HG03159 (cell line): ENCODE data around the gene CACNB3.
"Not testable (repeated sequence)": the region's sequence is repeated elsewhere in the genome, so short reads cannot be mapped to it uniquely, and the experiment has no call there.

ENCODE experiments used
- ATAC-seq: cut with Tn5 transposase; IDR thresholded peaks from one replicate; pipeline ENCODE4 v1.9.1; 2021; ENCODE audit warnings: mild to moderate bottlenecking, moderate library complexity; ENCODE audit not compliant: unreplicated experiment

Gene CACNB3

DNA sequence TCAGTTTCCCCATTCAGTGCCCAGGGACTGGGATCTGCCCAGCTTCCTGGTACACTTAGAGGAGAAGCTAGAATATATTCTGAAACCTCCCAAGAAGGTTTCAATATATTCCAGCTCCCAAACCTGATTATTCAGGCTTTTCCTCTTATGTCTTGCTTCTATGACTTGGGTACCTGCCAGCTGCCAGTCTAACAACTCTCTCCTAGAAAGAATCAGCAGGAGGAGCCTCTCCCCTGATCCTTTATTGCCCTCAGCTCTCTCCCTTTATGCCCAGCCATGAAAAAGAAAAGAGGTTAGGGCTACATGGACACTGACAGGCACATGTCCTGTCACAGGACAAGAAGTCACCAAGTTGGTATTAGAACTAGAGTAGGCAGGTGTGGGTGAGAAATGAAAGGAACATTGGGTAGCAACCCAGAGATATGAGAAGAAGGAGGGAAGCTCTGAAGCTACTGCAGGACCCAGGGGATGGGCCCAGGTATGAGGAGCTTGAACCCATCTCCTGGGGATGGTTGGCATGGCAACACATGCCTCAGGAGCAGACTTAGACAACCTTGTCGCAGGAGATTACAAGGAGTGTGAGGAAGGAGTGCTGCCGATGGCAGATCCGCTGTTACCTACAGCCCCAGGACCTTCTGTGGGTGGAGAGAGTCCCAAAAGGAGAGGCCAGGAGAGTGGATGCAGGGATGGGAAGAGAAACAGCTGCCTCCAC lies 2.0 kb upstream of the CACNB3 start:
- ATAC-seq, result no peak

DNA sequence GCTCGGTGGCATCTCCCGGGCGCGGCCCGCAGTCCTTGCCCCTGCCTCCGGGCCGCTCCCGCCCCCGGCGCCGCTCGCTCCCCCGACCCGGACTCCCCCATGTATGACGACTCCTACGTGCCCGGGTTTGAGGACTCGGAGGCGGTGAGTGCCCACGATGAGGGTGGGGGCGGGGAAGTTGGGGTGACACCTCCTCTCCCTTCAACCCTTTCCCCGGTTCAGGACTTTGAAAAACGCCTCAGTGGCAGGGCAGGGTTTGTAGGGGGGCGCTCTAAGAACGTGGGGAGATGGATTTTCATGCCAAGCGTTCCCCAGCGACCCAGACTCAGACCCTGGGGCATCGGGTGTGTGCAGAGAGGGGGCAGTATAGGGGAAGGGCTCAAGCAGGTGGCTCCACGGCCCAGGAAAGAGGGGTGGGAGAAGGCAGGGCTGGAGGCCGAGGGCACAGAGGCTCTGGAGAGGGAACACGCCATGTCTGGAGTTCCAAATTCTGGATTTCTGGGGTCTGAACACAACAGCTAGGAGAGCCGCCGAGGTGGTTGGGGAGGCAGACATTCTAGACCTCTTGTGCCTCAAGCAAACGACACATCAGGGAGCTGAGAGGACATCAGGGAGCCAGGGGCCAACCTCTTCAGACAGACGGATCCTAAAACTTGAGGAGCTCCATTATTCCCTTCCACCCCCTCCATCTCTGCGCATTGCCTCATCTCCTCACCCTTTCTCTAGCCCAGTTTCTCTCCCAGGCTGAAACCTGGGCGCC lies 715 bp downstream of the CACNB3 start:
- ATAC-seq, result no peak

DNA sequence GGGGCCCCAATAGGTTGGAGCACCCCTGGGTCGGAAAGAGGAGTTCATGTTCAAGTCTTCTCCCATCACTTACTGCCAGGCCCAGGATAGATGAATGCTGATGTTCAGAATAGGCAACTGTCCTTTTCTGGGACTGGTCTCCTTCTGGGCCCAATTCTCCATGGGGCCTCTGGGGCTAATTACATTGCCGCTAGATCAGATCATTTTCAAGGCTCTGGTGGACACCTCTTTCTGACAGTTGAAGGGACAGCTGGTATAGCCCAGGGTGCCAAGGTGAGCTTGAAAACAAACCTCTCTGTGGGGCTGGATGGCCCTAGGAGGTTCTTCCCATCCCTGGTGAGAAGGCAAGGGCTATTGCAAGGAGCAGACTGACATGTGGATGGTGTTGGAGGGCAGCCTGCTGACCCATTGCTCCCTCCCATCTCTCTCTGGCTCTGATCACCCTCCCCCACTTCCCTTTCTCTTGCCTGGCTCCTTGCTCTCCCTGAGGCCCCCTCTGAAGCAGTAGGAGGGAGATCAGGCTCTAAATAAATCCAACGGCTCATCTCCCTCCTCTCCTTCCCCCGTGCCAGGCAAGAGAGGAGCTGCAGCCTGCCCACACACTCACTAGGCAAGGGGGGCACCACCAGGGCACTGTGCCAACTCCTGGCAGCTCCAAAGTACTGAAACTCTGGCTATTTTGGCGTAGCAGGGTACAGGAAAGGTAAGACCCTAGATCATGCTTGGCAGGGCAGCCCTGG lies 1.9 kb downstream of the CACNB3 start:
- ATAC-seq, result no peak

DNA sequence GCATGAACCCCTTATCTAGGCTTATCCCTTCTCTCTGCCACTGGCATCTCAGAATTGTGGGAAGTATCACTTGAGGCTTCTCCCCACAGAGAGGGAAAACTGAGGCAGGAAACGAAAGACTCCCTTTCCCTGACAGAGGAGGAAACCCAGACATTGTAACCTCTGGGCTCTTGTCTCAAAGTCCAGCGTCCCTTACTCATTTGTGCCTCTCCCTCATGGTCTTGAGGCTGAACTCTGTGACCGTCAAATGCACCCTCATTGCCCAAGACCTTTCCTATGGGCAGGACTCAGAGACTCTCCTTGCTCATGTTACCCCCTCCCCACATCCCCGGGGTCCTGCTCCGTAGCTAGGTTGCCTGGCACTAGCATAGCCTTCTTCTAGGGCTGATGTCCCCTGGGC lies 3.8 kb downstream of the CACNB3 start:
- ATAC-seq, result no peak

DNA sequence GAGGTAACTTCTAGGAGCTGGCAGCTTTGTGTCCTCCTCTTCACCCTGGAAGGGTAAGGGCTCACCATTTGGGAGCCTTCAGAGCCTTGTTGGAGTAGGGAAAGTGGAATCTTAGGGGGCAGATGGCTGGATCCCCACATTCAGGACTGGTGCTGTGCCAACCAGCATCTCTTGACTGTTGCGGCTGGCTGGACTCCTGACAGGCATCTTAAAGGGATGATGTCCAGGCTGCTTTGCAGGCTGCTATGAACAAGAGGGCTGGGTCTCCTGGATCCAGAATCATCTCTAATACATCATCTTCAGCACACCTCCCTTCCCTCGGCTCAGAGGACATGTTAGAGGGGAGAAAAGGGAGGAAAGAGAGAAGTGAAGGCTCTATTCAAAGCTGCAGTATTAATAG lies 4.4 kb downstream of the CACNB3 start:
- ATAC-seq, result no peak

DNA sequence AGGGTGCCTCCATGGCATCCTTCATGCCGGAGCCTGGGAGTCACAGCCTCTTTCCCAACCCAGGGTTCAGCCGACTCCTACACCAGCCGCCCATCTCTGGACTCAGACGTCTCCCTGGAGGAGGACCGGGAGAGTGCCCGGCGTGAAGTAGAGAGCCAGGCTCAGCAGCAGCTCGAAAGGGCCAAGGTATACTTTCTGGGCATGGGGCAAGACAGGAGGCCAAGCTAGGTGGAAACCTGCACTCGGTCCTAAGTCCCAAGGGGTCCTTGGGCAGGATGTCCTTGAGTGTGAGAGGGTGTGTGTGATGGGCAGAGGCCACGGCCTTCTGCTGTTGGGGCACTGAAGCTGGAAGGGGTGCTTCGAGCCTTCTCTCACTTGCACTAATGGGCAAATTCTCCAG lies 5.0 kb downstream of the CACNB3 start:
- no peak for ATAC-seq

DNA sequence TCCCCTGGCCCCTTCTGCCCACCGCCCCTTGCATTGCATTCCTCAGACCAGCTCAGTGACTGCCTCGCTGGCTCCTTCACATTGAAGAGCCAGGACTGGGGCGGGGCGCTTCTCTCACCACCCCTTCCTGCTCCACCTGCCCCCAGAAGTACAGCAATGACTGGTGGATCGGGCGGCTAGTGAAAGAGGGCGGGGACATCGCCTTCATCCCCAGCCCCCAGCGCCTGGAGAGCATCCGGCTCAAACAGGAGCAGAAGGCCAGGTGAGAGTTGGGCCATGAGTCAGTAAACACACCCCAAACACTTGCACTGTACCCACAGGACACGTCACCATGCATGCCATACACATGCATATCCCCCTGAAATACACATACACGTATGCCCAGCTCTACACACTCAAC lies 5.8 kb downstream of the CACNB3 start:
- ATAC-seq, result no peak

DNA sequence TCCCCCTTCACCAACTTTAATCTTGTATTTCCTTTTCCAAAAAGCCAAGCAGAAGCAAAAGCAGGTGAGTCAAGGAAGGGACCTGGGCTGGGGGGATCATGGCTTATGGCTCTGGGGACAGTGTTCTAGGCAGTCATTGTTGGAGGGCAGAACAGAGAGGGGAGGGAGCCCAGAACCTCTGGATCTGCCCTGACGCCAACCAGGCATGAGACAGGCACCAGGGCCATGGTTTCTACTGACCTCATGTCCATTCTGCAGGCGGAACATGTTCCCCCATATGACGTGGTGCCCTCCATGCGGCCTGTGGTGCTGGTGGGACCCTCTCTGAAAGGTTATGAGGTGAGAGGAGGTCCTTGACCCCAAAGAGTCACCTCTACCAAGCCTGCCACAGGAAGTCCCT lies 6.6 kb downstream of the CACNB3 start:
- no peak for ATAC-seq

DNA sequence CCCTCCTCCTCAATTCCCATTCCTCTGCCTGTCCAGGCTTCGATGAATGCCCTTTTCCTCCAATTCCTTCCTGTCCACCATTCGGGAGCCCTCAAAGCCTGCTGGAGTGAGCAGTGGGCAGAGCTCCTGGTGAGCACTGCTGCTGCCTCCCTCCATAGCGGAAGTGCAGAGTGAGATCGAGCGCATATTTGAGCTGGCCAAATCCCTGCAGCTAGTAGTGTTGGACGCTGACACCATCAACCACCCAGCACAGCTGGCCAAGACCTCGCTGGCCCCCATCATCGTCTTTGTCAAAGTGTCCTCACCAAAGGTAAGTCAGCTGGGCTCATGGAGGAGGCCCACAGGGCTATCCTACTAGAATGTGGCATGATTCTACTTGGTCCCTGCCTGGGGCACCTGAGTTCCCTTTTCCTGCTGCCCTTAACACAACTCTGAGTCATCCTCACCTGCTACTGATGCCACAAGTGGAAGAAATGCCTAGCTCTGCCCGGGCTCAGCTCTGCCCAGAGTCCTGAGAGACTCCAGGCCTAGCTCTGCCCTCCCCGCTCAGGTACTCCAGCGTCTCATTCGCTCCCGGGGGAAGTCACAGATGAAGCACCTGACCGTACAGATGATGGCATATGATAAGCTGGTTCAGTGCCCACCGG lies 8.0 kb downstream of the CACNB3 start:
- ATAC-seq, result no peak

DNA sequence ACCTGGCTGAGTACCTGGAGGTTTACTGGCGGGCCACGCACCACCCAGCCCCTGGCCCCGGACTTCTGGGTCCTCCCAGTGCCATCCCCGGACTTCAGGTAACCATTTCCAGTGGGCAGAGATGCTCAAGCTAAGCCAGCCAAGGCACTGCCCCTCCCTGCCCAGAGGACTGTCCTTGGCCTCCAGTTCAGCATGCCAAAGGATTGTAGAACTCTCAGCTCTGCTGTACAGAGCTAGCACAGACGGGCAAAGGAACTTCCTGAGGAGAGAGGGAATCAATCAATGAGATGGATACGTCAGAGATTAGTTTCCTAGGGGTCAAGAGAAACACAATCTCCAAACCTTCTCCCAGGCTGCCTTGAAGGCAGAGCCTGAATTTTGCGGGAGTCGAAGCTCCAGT lies 8.7 kb downstream of the CACNB3 start:
- ATAC-seq, result no peak

DNA sequence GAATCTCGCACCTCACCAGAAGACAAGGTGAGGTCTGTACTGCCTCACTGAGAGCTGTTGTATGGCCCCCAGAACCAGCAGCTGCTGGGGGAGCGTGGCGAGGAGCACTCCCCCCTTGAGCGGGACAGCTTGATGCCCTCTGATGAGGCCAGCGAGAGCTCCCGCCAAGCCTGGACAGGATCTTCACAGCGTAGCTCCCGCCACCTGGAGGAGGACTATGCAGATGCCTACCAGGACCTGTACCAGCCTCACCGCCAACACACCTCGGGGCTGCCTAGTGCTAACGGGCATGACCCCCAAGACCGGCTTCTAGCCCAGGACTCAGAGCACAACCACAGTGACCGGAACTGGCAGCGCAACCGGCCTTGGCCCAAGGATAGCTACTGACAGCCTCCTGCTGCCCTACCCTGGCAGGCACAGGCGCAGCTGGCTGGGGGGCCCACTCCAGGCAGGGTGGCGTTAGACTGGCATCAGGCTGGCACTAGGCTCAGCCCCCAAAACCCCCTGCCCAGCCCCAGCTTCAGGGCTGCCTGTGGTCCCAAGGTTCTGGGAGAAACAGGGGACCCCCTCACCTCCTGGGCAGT lies 9.3 kb downstream of the CACNB3 start:
- no peak for ATAC-seq

DNA sequence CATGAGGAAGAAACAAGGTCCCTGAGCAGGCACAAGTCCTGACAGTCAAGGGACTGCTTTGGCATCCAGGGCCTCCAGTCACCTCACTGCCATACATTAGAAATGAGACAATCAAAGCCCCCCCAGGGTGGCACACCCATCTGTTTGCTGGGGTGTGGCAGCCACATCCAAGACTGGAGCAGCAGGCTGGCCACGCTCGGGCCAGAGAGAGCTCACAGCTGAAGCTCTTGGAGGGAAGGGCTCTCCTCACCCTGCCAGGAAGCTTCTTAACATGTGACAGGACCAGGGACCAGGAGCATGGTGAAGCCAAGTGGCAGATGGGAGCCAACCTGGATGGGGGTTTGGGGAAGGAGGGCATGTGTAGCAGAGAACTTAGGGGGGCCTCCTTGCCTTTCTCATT lies 10.0 kb downstream of the CACNB3 start:
- no peak for ATAC-seq

DNA sequence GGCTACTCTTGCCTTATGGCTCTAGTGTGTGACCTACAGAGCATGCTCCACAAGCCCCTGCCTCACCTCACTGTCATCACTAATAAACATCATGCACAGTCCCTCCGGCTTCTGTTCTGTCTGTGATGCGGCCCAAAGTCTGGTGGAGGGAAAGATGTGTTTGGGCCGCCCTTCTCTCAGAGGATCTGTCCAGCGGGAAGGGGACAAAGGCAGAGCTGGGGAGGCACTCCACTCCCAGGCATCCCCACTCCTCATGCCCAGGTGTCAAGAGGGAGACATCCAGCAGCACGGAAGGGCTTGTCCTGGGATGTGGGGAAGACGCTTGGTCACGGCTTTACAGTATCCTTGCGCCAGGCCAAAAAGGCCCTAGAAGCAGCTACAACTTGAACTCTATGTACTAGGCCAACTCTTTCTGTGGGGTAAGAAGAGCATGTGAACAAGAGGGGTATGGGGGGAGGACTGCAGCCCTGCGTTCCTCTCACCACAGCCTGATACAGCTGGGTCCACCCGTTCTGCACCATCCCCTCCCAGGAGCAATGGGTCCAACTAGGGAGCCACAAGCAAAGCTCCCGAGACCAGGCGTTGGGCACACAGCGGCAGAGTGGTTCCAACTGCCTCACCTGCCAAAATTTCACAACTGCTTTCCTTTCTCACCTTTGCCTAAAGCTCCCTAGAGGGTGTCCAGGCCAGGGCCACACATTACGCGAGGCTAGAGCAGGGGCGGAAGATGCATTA lies 10.7 kb downstream of the CACNB3 start:
- no peak for ATAC-seq

DNA sequence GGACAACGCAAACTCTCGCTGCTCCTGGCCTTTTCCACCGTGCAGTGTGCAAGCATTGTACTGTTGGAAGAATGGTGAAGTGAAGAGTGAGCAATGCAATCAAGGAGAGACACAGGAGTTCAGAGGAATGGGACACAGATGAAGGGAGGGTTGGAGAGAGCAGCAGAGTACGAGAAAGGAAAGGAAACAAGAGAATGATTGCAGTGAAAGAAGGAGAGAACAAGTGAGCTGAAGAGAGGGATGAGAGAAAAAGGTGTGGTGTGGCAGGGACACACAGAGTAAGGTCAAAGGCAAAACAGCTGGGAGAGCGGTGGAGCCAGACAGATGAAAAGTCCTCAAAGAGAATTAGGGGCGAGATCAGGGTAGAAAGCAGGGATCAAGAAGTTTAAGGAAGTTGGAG lies 13.0 kb downstream of the CACNB3 start:
- ATAC-seq, result no peak

DNA sequence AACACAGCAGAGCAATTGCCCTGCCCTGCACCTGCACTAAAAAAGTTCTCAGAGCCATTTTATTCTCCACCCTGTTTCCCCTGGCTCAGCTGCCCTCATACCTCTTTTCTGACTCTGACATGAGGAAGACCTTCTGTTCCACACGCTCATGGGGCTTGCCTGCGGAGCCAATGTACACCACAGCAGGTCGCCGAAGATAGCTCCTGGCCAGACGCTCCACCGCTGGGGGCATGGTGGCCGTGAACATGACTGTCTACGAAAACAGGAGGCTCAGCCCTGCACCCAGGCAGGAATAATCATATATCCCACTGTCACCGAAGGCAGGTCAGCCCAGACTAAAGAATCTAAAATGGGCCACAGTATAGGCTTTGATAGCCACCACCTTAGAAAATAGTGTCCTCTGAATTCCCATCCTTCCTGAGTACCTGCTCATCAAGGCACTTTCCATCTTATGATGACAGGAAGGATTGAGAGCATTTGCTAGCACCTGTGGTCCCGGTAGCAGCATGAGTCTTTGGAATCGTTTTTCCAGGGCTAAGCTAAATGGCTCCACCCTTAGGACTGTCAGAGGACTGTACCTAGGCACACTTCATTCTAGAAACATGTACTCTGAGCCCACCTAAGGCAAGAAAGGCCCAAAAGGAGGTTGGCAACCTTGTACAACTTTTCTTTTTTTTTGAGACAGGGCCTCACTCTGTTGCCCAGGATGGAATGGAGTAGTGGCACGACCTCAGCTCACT lies 14.2 kb downstream of the CACNB3 start:
- ATAC-seq, result no peak

DNA sequence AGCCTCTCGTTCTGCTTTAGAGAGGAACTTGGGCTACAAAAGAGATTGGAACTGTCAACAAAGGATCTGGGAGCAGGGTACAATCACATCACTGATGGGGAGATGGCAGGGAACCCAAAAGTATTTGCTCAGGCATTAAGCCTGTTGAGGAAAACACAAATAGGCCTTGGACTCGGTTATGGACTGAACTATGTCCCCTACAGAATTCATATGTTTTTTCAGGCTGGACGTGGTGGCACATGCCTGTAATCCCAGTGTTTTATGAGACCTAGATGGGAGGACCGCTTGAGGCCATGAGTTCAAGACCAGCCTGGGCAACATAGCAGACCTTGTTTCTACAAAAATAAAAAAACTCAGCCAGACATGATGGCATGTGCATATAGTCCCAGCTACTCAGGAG lies 19.8 kb downstream of the CACNB3 start:
- no peak for ATAC-seq

DNA sequence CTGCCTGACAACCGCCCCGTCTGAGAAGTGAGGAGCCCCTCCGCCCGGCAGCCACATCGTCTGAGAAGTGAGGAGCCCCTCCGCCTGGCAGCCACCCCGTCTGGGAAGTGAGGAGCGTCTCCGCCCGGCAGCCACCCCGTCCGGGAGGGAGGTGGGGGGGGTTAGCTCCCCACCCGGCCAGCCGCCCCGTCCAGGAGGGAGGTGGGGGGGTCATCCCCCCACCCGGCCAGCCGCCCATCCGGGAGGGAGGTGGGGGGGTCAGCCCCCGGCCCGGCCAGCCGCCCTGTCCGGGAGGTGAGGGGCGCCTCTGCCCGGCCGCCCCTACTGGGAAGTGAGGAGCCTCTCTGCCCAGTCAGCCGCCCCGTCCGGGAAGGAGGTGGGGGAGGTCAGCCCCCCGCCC lies 23.7 kb downstream of the CACNB3 start:
- not testable (repeated sequence) for ATAC-seq

DNA sequence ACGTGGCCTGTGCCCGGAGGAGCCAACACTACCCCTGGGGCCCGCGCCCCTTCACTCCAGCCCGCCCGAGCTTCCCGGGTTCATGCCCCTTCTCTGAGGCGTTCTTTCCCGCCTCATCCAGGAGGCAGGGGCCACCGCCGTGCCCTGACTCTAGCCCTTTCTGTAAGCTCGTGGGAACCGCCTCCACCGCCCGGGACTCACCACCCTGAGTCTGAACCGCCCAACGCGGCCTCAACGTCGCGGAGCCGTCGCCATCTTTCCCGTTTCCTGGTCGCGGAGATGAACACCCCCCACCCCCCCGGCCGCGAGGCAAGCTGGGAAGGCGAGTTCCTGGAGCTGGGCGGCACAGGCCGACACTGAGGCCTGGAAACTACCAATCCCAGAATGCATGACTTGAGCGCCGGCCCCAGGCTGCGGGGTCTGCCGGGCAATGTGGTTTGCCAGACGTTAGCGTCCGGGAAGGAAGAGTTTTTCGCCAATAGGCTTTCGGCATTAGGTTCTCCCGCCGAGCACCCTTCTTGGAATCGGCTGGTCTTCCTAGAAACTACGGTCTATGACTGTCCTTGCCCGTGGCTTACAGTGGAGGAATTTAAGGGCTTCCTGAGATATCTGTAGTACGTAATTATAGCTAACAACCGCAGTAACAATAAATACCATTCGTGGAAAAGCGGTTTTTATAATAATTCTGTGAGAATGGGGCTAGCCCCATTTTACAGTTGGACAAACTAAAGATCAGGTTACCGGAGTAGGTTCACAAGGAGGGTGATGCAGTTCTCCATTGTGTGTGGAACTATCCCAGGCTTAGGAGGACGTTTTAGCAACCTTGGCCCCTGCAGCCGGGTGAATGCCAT lies 33.8 kb downstream of the CACNB3 start, which contains the start of gene DDX23:
Gene DDX23, minus strand, starts transcription at position 281 of the 851 bp plus-strand sequence. CDS start 6,381 bp downstream, outside the sequence.
- peak; percentile 91 for ATAC-seq
